Midbrain (tissue), 1 donor: Measurements from ENCODE around the gene EMC10.
A peak's percentile ranks its signal among the peaks of the same experiment; 100 is the strongest.
"Not testable (repeated sequence)": the region's sequence is repeated elsewhere in the genome, so short reads cannot be mapped to it uniquely, and the experiment has no call there.

ENCODE experiments used
- DNase-seq: peaks from one replicate; lab custom pipeline; 2025; lab: John Stamatoyannopoulos, UW

Gene EMC10

GRCh38 chr19:50451223-50451534 is 25.1 kb upstream of the EMC10 start:
- no peak for DNase-seq

DNA sequence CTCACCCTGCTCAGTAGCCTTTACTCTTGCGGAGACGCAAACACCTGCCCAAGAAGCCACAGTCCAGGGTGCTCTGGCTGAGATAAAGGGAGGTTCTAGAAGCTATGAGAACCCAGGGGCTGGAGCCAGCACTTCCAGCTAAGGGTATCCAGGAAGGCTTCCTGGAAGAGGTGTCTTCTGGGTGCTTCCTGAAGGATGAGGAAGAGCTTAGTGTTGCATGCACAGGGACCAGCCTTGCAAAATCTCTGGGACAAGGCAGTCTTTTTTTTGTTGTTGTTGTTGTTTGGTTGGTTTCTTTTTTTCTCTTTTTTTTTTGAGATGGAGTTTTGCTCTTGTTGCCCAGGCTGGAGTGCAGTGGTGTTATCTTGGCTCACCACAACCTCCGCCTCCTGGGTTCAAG is 23.1 kb upstream of the EMC10 start:
- no peak for DNase-seq

DNA sequence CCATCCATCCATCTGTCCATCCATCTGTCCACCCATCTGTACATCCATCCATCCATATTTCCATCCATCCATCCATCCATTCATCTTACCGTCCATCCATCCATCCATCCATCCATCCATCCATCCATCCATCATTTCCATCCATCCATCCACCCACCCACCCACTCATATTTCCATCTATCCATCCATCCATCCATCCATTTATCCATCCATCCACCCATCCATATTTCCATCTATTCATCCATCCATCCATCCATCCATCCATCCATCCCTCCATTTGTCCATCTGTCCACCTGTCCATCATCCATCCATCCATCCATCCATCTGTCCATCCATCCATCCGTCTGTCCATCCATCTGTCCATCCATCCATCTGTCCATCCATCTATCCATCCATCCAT is 20.3 kb upstream of the EMC10 start:
- no peak for DNase-seq

GRCh38 chr19:50457300-50457699 is 19.0 kb upstream of the EMC10 start:
- no peak for DNase-seq

DNA sequence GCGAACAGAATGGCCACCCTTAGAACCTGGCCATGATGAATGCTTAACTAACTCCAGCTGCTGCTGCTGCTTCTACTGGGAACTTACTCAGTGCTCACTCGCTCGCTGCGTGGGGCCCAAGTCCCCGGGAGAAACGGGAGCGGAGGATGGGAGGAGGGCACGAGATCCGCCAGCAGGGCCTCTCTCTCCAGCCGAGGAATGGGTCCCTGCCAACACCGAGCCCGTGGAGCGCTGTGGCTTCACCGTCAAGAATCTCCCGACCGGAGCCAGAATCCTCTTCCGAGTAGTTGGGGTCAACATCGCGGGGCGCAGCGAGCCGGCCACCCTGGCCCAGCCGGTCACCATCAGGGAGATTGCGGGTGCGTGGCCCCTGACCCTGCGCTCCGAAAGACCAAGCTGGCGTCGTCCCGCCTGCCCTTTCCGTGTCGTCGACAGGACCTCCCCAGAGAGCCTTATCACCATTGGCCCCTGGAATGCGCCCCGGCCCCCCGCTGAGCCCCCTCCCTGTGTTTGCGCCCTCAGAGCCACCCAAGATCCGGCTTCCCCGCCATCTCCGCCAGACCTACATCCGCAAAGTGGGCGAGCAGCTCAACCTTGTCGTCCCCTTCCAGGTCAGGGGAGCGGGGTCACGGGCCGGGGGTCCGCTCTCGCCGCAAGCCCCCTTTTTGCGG is 17.8 kb upstream of the EMC10 start:
- DNase-seq: no peak

DNA sequence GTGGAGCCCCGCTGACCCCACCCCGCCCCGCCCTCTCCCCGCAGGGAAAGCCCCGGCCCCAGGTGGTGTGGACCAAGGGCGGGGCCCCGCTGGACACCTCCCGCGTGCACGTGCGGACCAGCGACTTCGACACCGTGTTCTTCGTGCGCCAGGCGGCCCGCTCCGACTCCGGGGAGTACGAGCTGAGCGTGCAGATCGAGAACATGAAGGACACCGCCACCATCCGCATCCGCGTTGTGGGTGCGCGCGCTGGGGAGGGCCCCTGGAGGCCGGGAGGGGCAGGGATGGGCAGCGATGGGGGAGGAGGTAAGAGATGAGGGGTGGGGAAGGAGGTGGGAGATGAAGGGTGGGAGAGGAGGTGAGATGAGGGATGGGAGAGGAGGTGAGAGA is 17.2 kb upstream of the EMC10 start:
- no peak for DNase-seq

GRCh38 chr19:50459638-50460037 is 16.7 kb upstream of the EMC10 start:
- no peak for DNase-seq

DNA sequence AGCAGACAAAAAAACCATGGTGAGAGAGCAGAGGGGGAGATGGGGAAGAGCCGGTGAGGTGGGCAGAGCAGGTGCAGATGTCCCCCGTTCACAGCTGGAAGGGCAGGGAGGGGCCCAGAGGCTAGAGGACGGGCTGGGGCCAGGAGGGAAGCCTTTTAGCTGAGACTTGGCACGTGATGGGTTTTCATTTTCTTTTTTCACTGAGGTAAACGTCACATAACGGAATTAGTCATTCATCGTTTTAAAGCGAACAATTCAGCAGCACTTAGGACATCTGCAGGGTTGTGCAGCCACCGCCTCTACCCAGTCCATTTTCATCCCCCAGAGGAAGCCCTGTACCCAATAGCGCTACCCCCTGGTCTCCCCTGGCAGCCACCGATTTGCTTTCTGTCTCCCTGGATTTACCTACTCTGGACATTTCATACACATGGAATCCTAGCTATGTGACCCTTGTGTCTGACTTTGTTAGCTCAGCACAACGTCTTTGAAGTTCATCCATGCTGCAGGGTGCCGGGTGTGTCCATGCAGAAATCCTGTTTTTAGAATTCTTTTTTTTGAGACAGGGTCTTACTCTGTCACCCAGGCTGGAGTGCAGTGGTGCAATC is 16.0 kb upstream of the EMC10 start:
- DNase-seq: no peak

DNA sequence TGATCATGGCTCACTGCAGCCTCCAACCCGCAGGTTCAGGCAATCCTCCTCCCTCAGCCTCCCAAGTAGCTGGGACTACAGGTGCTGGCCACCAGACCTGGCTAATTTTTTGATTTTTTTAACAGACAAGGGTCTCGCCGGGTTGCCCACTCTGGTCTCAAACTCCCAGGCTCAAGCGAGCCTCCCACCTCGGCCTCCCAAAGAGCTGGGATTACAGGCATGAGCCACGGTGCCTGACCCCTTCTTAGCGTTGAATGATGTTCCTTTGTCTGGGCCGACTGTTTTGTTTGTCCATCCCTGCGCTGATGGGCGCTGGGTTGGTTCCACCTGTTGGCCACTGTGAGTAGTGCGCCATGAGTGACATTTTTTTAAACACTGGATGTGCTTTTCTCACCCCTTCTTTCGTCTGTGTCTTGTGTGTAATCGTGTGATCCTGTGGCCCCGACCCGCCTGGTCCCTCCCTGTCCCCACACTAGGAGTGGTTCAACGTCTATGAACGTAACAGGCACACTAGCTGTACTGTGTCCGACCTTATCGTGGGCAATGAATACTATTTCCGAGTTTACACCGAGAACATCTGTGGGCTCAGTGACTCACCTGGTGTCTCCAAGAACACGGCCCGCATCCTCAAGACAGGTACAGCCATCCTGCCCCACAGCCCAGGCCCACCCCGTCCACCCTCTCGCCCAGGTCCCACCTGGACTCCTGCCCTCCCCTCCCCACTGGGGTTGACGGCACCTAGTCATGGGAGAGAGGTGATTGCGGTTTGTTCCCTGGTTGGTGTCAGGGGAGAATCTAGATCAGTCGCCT is 15.0 kb upstream of the EMC10 start:
- DNase-seq: peak; percentile 37

- no peak for DNase-seq
These were observed 13.3 kb upstream of the EMC10 start for GRCh38 chr19:50462970-50463369.

DNA sequence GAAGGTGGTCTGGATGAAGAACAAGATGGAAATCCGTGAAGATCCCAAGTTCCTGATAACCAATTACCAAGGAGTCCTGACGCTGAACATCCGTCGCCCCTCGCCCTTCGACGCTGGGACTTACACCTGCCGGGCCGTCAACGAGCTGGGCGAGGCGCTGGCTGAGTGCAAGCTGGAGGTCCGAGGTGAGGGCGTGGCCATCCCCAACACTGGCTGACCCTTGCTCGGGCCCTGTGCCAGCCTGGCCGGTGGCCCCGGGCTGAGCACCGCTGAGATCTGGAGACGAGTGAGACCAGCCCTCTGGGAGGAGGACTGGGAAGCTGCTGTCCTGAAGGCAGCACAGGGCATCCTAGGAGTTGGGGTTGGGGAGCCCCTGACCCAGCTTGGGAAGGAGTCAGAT is 12.0 kb upstream of the EMC10 start:
- DNase-seq: no peak

DNA sequence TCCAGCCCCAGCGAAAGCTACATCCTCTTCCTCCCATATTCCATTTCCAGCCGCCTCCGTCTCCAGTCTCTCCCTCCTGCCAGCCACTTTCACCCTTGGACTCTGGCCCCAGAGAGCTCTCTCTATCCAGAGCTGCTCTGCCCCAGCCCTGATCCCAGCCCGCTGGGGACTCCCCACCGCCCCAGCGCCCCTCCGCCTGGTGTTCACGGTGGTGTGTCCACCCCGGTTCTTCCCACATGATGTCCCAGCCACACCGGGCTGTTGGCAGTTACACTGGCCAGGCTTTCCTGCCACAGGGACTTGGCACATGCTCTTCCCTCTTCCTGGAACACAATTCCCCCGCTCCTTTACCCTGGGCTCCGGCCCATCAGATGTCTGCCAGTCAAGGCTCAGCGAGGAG is 11.3 kb upstream of the EMC10 start:
- DNase-seq: no peak

DNA sequence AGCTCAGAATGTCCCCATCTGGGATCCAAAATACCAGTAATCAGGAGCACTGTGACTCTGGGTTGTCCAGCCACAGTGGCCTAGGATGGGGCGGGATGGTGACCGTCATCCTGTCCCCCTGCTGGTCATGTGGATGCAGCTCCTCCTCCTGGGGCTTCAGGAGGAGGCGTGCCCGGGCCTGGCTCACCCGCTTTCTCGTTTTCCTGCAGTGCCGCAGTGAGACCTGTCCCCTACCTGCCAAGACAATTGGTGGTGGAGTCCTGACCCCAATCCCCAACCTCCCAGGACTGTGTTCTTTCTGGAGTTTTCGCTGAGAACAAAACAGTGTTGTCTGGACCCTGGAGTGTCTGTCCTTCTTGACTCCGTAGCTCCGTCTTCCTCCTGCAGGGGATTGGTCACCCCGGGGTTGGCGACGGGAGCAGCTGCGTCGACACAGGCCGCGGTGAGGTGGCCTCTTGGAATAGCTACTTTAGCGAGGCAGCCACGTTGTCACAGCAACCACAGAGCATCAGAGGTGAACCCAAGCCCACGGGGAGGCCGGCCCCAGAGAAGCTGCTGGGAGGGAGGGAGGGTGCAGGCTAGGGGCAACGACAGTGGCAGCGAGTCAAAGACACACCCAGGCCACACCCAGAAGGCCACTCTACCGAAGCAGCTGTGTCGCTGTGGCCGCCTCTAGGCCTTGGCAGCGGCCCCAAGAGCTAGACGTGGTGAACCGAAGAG is 10.2 kb upstream of the EMC10 start:
- no peak for DNase-seq

GRCh38 chr19:50466706-50467039 is 9.6 kb upstream of the EMC10 start:
- no peak for DNase-seq

DNA sequence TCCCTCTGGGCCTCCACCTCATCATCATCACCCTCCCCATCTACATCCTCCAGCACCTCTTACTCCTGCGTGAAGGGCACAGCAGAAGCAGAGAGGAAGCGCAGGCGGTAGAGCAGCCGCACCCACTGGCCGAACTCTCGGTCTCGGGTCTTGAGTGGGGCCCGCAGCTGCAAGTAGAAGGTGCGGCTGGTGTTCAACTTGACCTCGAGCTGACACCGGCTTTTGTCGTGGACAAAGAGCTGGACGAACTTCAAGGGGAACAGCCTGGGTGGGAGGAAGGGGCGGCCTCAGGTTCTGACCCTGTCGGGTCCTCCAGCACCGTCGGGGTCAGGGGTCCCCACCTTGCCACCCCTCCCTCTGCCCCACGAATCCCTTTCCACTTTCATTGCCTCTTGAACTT is 8.7 kb upstream of the EMC10 start:
- DNase-seq: no peak

GRCh38 chr19:50468818-50469217 is 7.5 kb upstream of the EMC10 start:
- no peak for DNase-seq

GRCh38 chr19:50473336-50473735 is 3.0 kb upstream of the EMC10 start:
- not testable (repeated sequence) for DNase-seq

GRCh38 chr19:50475101-50475568 is 1.2 kb upstream of the EMC10 start:
- no peak for DNase-seq

DNA sequence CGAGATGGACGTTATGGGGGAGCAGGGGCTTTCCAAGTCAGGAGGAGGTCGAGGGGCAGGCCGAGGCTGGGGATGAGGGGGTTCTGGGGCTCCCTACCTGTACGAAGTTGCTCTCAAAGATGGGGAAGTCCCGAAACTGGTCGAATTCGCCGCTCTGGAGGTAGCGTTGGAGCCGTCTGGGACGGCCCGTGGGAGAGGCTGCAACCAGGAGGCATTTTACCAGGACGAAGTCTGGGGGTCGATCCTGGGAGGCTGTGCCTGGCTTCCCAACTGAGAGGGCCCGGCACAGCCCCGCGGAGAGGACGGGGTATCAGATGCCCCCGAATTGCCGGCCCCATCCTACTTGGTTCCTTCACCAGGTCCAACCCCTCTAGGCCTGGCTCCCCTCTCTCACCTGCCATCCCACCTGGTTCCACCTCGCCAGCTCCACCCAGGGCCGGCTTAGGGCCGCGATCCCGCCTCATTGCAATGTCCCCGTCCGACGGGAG is 527 bp upstream of the EMC10 start:
- no peak for DNase-seq

DNA sequence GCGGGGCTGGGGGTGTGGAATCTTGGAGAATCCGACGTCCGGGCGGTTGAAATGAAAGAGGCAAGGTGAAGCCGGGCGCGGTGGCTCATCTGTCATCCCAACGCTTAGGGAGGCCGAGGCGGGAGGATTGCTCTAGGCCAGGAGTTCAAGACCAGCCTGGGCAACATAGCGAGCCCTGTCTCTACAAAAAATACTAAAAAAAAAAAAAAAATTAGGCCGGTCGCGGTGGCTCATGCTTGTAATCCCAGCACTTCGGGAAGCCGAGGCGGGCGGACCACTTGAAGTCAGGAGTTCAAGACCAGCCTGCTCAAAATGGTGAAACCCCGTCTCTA is 566 bp downstream of the EMC10 start:
- DNase-seq: no peak

GRCh38 chr19:50477751-50478515 is 1.6 kb downstream of the EMC10 start:
- DNase-seq: no peak
